ENCODE results near the gene CD34.
A peak's percentile ranks its signal among the peaks of the same experiment; 100 is the strongest.

CD34 gene

DNA sequence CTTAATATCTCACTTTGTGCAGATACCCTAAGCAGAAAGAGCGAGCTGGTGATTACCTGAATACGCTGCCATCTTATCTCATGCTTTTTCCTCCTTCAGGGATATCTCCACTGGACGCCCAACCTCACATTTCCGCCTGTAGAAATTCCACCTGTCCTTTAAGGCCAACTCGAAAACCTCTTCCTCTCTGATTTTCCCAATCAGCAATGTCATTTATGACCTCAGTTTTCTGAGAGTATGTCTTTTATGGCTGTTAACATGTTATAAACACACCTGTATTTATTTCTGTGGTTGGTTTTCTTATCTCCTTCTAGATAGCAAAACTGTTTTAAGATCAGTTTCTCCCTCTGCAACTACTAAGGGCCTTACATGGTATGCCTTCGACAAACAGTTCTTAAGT, 41.1 kb downstream of the CD34 start:
- peaks cover 33% of the 10 kb centered on the region for H3K4me1 ChIP-seq (ENCODE audit: low read length)
- H3K4me2 ChIP-seq (ENCODE audit: low read length): peak overlapping the region; percentile 81
- H2AFZ ChIP-seq (ENCODE audit: low read depth, low read length): no peak overlapping the region
- no peak overlapping the region for H3K9ac ChIP-seq (ENCODE audit: low read length)
- H3K79me2 ChIP-seq (ENCODE audit: low read length): peaks cover 14% of the 10 kb centered on the region; the same call in 1 of the 2 replicates
- H3K4me3 ChIP-seq (ENCODE audit: low read length): peak overlapping the region; percentile 93; the same call in 1 of the 2 replicates
- no peaks in the 10 kb centered on the region for H3K9me3 ChIP-seq (ENCODE audit: insufficient read depth, low read length)
- no peaks in the 10 kb centered on the region for H3K27me3 ChIP-seq (ENCODE audit: low read depth, low read length)
- no peaks in the 10 kb centered on the region for H4K20me1 ChIP-seq (ENCODE audit: insufficient read depth, low read length)
- TF ChIP-seq EZH2phosphoT487 (IDR thresholded peaks at IDR 0.05; ENCODE audit: low read depth): no peak
- TF ChIP-seq, protein P1, sequence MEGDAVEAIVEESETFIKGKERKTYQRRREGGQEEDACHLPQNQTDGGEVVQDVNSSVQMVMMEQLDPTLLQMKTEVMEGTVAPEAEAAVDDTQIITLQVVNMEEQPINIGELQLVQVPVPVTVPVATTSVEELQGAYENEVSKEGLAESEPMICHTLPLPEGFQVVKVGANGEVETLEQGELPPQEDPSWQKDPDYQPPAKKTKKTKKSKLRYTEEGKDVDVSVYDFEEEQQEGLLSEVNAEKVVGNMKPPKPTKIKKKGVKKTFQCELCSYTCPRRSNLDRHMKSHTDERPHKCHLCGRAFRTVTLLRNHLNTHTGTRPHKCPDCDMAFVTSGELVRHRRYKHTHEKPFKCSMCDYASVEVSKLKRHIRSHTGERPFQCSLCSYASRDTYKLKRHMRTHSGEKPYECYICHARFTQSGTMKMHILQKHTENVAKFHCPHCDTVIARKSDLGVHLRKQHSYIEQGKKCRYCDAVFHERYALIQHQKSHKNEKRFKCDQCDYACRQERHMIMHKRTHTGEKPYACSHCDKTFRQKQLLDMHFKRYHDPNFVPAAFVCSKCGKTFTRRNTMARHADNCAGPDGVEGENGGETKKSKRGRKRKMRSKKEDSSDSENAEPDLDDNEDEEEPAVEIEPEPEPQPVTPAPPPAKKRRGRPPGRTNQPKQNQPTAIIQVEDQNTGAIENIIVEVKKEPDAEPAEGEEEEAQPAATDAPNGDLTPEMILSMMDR (IDR thresholded peaks at IDR 0.05; ENCODE audit: low read depth, low read length): no peak
- H3K27ac ChIP-seq (ENCODE audit: low read length): no peak overlapping the region
- H3K36me3 ChIP-seq (replicated peaks; ENCODE audit: low read depth, low read length): peaks cover 16% of the 10 kb centered on the region

DNA sequence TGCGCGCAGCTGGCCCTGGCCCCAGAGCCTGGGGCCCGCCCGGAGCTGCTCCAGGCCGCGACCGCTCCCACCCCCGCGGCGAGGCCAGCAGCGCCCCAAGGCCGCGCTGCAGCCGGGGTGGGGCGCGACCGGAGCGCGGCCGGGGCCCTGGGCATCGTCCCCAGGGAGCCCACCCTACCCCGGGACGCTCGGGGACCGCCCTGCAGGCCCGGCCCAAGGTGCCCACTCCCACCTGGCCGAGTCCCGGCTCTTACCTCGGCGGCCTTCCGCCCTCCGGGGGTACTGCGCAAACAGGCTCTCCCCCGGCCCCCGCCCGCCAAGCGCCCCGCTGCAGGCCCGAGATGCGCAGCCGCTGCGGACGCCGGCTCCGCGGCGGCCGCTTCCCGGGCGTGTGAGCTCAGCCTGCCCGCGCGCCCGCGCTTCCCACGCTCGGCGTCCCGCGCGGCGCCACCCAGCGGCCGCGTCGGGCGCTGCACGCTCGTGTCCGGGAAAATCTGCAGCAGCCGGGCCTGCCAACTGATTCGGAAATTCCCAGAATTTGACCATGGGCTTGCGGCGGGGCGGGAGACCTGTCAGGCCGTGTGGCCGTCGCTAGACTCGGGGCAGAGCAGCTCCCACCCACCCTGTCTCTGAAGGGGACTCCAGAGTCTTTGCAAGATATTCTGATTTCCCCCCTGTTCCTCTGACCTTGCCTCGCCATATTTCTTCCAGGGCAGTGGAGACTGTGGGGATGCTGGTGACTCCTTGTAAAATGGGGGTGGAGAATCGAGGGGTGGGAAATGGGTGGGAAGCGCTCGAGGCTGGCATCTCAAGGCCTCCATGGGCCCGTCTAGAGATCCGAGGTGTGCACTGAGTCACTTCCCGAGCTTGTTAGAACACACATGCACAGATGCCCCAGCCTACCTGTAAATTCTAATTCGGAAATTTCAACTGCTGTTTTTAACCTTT, 41.9 kb downstream of the CD34 start:
- peak overlapping the region; percentile 93 for H3K4me3 ChIP-seq (ENCODE audit: low read length)
- TF ChIP-seq, protein P1 (IDR thresholded peaks at IDR 0.05; ENCODE audit: low read depth, low read length): peak; percentile 63
- no peak for TF ChIP-seq EZH2phosphoT487 (IDR thresholded peaks at IDR 0.05; ENCODE audit: low read depth)
- peak overlapping the region; percentile 75 for H3K9ac ChIP-seq (ENCODE audit: low read length)
- peaks cover 14% of the 10 kb centered on the region; the same call in 1 of the 2 replicates for H3K79me2 ChIP-seq (ENCODE audit: low read length)
- peaks cover 40% of the 10 kb centered on the region for H3K4me1 ChIP-seq (ENCODE audit: low read length)
- H3K27me3 ChIP-seq (ENCODE audit: low read depth, low read length): no peaks in the 10 kb centered on the region
- H4K20me1 ChIP-seq (ENCODE audit: insufficient read depth, low read length): no peaks in the 10 kb centered on the region
- peak overlapping the region; percentile 99 for H2AFZ ChIP-seq (ENCODE audit: low read depth, low read length)
- H3K4me2 ChIP-seq (ENCODE audit: low read length): peak overlapping the region; percentile 95
- no peaks in the 10 kb centered on the region for H3K9me3 ChIP-seq (ENCODE audit: insufficient read depth, low read length)
- H3K27ac ChIP-seq (ENCODE audit: low read length): no peak overlapping the region
- peaks cover 18% of the 10 kb centered on the region for H3K36me3 ChIP-seq (replicated peaks; ENCODE audit: low read depth, low read length)

DNA sequence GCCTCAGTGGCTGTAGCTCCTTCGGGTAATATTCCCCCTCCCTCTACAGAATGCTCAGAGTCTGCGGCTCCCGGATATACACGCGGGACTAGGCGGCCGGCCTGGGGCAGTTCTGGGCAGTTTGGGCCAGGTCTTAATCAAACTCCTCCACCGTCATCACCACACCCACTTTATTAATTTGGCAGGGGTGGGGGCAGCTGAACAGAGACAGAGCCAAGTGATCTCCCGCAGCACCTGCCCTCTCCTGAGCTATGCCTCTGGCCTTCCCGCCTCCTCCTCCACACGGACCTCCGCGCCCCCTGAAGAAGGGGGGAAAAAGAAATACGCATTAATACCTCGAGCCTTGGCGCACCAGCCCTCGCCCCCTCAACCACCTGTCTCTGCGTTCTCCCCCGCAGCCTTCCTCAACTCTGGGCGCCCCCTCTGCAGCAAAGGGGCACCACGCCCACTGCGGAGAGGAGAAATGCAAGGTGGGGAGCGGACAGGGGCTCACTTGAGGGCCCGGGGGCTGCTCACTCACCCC, 42.6 kb downstream of the CD34 start:
- Histone ChIP-seq H3K79me2 (ENCODE audit: low read length) (peaks cover 14% of the 10 kb centered on the region; the same call in 1 of the 2 replicates), H3K9ac (ENCODE audit: low read length) (peak overlapping the region; percentile 75), H3K4me2 (ENCODE audit: low read length) (peak overlapping the region; percentile 95), H3K27me3 (ENCODE audit: low read depth, low read length) (no peaks in the 10 kb centered on the region), H3K4me3 (ENCODE audit: low read length) (peak overlapping the region; percentile 93), H3K9me3 (ENCODE audit: insufficient read depth, low read length) (no peaks in the 10 kb centered on the region), H4K20me1 (ENCODE audit: insufficient read depth, low read length) (no peaks in the 10 kb centered on the region), H3K36me3 (replicated peaks; ENCODE audit: low read depth, low read length) (peaks cover 20% of the 10 kb centered on the region), H3K4me1 (ENCODE audit: low read length) (peaks cover 42% of the 10 kb centered on the region), H2AFZ (ENCODE audit: low read depth, low read length) (peak overlapping the region; percentile 32; the same call in 1 of the 2 replicates), H3K27ac (ENCODE audit: low read length) (no peak overlapping the region)
- TF ChIP-seq EZH2phosphoT487 (IDR thresholded peaks at IDR 0.05; ENCODE audit: low read depth): no peak
- TF ChIP-seq, protein P1 (IDR thresholded peaks at IDR 0.05; ENCODE audit: low read depth, low read length): no peak
